Peyer's patch (tissue), 4 donors: ENCODE measurements around the gene GPC6.

Experiments
- POLR2A ChIP-seq, 2 donors: fragments of 450-650 bp; IDR thresholded peaks; one replicate each; pipeline ENCODE4 v1.5.1; 2017; ENCODE audit warnings: antibody characterized with exemption in 2 of 2, mild to moderate bottlenecking in 2 of 2, moderate library complexity in 2 of 2
- TF ChIP-seq, protein P1 (sequence below), 6 experiments: fragments of 450-650 bp in 4 of 6; fragments of 200-600 bp in 2 of 6; sonication (generic) in 1 of 6; IDR thresholded peaks; one replicate each; pipeline ENCODE4 v1.5.1; 2017 to 2019; ENCODE audit warnings: antibody characterized with exemption in 6 of 6, mild to moderate bottlenecking in 3 of 6, moderate library complexity in 1 of 6

DNA sequence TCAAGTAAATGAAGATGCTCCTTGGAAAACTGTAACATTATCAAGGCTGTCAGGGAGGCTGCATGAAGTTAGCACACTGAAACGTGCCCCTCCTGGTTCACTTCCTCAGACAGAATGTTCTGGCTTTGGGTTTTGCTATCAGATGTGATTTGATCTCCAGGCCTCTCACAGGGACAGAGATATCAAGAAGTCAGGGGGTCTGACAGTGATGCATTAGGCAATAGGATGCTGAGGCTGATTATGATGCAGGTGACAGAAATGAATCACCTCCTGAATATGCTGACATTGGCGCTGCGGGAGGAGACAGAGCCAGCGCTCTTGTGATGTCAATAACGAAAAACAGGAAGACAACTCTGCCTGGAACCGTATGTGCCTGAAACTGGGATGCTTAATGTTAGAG is 974.4 kb downstream of the GPC6 start:
- TF ChIP-seq, protein P1, sequence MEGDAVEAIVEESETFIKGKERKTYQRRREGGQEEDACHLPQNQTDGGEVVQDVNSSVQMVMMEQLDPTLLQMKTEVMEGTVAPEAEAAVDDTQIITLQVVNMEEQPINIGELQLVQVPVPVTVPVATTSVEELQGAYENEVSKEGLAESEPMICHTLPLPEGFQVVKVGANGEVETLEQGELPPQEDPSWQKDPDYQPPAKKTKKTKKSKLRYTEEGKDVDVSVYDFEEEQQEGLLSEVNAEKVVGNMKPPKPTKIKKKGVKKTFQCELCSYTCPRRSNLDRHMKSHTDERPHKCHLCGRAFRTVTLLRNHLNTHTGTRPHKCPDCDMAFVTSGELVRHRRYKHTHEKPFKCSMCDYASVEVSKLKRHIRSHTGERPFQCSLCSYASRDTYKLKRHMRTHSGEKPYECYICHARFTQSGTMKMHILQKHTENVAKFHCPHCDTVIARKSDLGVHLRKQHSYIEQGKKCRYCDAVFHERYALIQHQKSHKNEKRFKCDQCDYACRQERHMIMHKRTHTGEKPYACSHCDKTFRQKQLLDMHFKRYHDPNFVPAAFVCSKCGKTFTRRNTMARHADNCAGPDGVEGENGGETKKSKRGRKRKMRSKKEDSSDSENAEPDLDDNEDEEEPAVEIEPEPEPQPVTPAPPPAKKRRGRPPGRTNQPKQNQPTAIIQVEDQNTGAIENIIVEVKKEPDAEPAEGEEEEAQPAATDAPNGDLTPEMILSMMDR (IDR thresholded peaks at IDR 0.05), result no peak
- no peak for TF ChIP-seq POLR2A (IDR thresholded peaks at IDR 0.05)
